Activated CD4-positive, alpha-beta T cell treated with anti-CD3 and anti-CD28 coated beads, Interleukin-2, amount 50 U/mL, for 16 hours (primary cell): ENCODE data around the gene IFT81.
"Not testable (repeated sequence)": the region's sequence is repeated elsewhere in the genome, so short reads cannot be mapped to it uniquely, and the experiment has no call there.

Experiments used
- DNase-seq: peaks from one replicate; pipeline ENCODE4 v3.0.0-alpha.2; 2020

Gene IFT81

GRCh38 chr12:110247340-110248095 is 123.4 kb downstream of the IFT81 start:
- DNase-seq: no peak

DNA sequence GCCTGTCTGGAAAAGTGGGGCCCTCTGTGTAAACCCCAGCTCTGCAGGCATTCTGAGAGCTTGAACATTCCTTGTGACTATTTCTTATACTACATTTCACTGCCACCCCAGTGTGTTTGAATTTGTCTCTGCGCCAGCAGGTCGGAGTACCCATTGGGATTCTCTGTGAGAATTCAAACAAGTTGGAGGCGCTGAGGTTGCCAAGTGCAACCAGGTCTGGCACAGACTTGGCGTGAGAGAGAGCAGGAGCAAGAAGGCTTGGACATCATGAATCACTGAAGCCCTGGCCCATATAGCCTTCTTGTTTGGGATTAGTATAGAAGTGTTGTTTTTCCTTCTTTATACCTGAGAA is 123.9 kb downstream of the IFT81 start:
- DNase-seq: no peak

DNA sequence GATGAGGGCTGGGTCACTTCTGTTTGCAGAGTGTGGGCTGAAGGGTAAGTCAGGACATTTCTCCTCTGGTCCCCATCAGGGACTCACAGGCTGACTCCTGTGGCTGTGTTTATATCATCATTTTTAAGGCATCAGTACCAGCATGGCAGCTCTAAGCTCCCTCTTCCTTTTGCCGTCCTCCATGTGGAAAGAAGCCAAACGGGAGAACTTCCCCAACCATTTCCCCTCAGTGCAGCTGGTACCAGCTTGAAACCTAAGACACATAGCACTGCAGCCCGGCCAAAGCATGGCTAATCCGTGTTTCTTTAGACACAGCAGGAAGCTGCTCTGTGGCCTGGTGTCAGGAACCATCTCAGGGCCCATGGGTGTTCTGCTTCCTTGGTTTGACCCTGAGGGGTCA is 124.9 kb downstream of the IFT81 start:
- DNase-seq: no peak

DNA sequence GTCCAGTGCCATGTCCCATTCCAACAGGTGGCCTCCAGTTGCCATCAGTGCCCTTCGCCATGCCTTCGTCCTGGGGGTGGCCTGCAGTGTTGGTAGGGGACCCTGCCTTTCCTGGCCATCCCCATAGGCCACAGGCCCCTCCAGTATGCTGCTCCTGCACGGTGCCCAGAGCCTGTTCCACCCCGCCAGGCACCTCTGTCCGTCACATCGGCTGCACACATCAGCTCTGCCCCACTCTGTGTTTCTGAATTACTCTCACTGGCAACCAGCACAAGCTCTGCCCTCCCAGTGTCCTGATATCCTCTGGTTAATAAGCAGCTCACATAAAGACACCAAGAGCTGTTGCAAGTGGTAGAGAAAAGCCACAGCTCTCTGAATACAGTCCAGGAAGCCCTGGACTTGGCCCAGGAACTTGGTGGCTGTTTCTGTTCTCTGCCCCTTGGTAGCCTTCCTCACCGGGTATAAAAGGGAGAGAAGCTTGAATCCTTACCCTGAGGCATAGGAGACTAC is 125.6 kb downstream of the IFT81 start:
- DNase-seq: no peak

- no peak for DNase-seq
Measured at GRCh38 chr12:110251381-110251780, 127.2 kb downstream of the IFT81 start.

- no peak for DNase-seq
Measured at GRCh38 chr12:110252716-110253115, 128.6 kb downstream of the IFT81 start.

GRCh38 chr12:110253176-110253575 is 129.0 kb downstream of the IFT81 start:
- no peak for DNase-seq

DNA sequence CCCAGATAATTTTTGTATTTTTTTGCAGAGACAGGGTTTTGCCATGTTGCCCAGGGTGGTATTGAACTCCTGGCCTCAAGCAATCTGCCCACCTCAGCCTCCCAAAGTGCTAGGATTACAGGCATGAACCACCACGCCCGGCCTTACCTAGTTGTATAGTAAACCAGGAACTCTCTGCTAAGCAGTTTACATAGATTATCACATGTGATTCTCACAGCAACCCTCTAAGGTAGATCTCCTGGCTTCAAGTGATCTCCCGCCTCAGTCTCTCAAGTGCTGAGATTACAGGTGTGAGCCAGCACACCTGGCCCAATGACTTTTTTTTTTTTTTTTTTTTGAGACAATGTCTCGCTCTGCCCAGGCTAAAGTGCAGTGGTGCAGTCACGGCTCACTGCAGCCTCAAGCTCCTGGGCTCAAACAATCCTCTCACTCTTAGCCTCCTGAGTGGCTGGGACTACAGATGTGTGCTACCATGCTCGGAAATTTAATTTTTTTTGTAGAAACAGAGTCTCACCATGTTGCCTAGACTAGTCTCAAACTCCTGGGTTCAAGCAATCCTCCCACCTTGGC is 130.9 kb downstream of the IFT81 start:
- DNase-seq: no peak

GRCh38 chr12:110255890-110256456 is 131.8 kb downstream of the IFT81 start:
- not testable (repeated sequence) for DNase-seq

GRCh38 chr12:110256780-110257431 is 132.7 kb downstream of the IFT81 start:
- DNase-seq: no peak

DNA sequence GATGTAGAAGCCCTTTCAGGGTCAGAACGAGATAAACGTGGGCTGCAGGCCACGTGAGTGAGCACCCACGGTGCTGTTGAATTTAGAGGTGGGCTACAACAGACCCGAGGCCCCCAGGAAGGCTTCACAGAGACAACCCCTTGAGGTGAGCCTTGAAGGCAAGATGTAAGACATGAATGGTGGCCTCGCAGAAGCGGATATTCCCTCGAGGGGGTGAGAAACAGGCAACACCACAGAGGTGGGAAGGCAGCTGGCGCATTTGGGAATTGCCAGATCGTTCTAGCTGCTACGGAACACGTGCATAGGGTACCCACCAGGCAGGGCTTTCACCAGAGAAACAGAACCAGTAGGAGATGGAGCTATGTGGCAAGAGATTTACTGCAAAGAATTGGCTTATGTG is 134.3 kb downstream of the IFT81 start:
- DNase-seq: no peak

DNA sequence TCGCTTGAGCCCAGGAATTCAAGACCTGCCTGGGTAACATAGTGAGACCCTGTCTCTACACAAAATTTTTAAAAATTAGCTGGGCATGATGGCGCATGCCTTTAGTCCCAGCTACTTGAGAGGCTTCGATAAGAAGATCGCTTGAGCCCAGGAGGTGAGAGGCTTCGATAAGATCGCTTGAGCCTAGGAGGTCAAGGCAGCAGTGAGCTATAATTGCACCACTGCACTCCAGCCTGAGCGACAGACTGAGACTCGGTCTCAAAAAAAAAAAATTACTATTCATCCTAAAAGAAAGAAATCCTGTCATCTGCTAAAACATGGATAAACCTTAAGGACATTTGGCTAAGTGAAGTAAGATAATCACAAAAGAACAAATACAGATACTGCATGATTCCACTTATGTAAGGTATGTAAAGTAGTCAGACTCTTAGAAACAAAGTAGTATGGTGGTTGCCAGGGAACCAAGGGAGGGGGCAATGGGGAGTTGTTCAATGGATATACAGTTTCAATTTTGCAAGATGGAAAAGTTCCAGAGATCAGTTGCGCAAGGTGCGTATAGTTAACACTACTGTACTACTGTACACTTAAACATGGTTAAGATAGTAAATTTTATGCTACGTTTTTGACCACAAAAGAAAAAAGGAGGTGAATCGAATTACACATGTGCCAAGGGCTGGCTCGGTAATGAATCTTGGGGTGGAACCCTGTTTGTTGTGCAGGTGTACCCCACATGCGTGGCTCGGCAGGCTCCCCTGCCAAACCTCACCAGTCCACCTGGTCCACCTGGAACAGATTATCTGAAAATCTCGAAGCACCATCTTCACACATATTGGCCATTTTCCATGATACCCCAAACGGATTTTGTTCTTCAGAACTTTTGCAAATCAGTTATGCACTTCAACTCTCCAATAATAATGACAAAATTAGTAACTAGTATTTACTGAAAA is 138.6 kb downstream of the IFT81 start:
- no peak for DNase-seq

GRCh38 chr12:110266381-110266960 is 142.3 kb downstream of the IFT81 start:
- no peak for DNase-seq

DNA sequence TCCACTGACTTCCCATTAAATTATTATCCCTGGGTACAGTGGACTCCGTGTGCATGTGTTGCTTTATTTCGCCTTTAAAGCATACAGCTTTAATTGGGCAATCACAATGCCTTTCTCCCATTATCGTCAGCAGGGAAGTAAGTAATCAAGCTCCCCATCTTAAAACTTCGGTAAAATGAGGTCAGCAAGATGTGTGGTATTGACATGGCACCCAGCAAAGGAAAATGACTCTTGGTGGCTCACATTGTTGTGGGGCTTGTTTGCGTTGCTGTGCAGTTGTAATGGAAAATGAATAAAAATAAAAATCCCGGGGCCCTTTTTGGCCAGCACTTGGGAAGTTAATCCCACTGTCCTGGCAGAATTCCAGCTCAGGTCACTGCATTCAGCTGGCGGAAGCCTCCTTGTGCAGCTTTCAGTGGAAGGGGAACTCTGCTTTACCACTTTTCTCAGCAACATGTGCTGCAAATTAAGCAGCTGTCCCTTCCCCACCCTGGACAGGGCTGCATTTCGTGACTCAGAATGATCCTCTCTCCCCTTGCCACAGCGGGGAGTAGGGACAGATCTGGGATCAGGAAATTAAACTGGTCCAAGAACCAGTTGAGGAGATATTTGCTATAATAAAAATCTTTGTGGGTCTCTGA is 142.9 kb downstream of the IFT81 start:
- DNase-seq: no peak
